Esophagus muscularis mucosa (tissue), 2 donors: ENCODE results near the gene TPTE.
"Not testable (repeated sequence)": the region's sequence is repeated elsewhere in the genome, so short reads cannot be mapped to it uniquely, and the experiment has no call there.

Experiments used
- POLR2A ChIP-seq: fragments of 450-650 bp; IDR thresholded peaks from one replicate; pipeline ENCODE4 v1.6.1; 2017; ENCODE audit warnings: antibody characterized with exemption, moderate library complexity, mild to moderate bottlenecking, low read depth
- POLR2AphosphoS5 ChIP-seq, 2 donors: sonication (generic); formaldehyde crosslinking; IDR thresholded peaks; one replicate each; pipeline ENCODE4 v1.6.1; 2017; ENCODE audit warnings: antibody characterized with exemption in 2 of 2

DNA sequence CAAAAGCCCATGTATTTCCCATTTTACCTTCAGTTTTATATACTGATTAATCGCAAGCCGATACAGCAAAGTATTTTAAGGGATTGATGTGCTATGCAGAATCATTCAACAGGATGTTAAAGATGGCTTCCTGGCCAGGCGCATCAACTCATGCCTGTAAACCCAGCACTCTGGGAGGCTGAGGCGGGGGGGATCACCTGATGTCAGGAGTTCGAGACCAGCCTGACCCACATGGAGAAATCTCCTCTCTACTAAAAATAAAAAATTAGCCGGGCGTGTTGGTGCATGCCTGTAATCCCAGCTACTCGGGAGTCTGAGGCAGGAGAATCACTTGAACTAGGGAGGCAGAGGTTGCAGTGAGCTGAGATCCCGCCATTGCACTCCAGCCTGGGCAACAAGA, 116.8 kb downstream of the TPTE start:
- not testable (repeated sequence) for TF ChIP-seq POLR2A; POLR2AphosphoS5 (IDR thresholded peaks at IDR 0.05)
